HL-60 (cell line): ENCODE measurements around the gene KCNT2.

Experiments
- DNase-seq, 2 experiments: peaks; one replicate each; pipeline ENCODE4 v3.0.0-alpha.2; 2010 to 2020; ENCODE audit warnings: low read depth in 1 of 2, low spot score in 1 of 2
- H3K27ac ChIP-seq: fragments of 250-450 bp; sonication (Bioruptor Pico); replicated peaks from 2 replicates; pipeline ENCODE4 v1.5.1; 2020; ENCODE audit warnings: mild to moderate bottlenecking, moderate library complexity
- H3K27me3 ChIP-seq: fragments of 250-450 bp; sonication (Bioruptor Pico); 2 replicates; pipeline ENCODE4 v1.5.1; 2021; ENCODE audit warnings: mild to moderate bottlenecking, moderate library complexity; ENCODE audit not compliant: insufficient read depth, poor library complexity, severe bottlenecking
- H3K4me3 ChIP-seq: replicated peaks from 2 replicates; pipeline ENCODE4 v1.5.1; 2011; ENCODE audit warnings: mild to moderate bottlenecking, control low read depth, low read length; ENCODE audit not compliant: insufficient read depth
- GABPA ChIP-seq: IDR thresholded peaks from 2 replicates; pipeline ENCODE4 v1.6.1; 2012; ENCODE audit warnings: low read depth
- POLR2AphosphoS5 ChIP-seq: IDR thresholded peaks from 2 replicates; pipeline ENCODE4 v1.6.1; 2012; ENCODE audit warnings: low read depth
- SPI1 ChIP-seq: IDR thresholded peaks from 2 replicates; pipeline ENCODE4 v1.6.1; 2012; ENCODE audit warnings: low read depth, mild to moderate bottlenecking, borderline replicate concordance
- TF ChIP-seq, protein P1 (sequence below): IDR thresholded peaks from 2 replicates; pipeline ENCODE4 v1.6.1; 2012; ENCODE audit warnings: low read depth; ENCODE audit not compliant: insufficient replicate concordance
- TF ChIP-seq, protein P2 (sequence below): IDR thresholded peaks from one replicate; pipeline ENCODE4 v1.5.1; 2011; ENCODE audit warnings: low read length, control low read depth, inconsistent platforms; ENCODE audit not compliant: insufficient read depth

KCNT2 gene

GRCh38 chr1:196361112-196361714 is 247.0 kb downstream of the KCNT2 start:
- no peak for DNase-seq
- no peaks in the 10 kb centered on the region for H3K27me3 ChIP-seq
- H3K4me3 ChIP-seq = no peak overlapping the region
- TF ChIP-seq, protein P1, sequence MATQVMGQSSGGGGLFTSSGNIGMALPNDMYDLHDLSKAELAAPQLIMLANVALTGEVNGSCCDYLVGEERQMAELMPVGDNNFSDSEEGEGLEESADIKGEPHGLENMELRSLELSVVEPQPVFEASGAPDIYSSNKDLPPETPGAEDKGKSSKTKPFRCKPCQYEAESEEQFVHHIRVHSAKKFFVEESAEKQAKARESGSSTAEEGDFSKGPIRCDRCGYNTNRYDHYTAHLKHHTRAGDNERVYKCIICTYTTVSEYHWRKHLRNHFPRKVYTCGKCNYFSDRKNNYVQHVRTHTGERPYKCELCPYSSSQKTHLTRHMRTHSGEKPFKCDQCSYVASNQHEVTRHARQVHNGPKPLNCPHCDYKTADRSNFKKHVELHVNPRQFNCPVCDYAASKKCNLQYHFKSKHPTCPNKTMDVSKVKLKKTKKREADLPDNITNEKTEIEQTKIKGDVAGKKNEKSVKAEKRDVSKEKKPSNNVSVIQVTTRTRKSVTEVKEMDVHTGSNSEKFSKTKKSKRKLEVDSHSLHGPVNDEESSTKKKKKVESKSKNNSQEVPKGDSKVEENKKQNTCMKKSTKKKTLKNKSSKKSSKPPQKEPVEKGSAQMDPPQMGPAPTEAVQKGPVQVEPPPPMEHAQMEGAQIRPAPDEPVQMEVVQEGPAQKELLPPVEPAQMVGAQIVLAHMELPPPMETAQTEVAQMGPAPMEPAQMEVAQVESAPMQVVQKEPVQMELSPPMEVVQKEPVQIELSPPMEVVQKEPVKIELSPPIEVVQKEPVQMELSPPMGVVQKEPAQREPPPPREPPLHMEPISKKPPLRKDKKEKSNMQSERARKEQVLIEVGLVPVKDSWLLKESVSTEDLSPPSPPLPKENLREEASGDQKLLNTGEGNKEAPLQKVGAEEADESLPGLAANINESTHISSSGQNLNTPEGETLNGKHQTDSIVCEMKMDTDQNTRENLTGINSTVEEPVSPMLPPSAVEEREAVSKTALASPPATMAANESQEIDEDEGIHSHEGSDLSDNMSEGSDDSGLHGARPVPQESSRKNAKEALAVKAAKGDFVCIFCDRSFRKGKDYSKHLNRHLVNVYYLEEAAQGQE = no peak
- TF ChIP-seq SPI1 = no peak
- TF ChIP-seq GABPA = no peak
- TF ChIP-seq POLR2AphosphoS5 = no peak
- TF ChIP-seq, protein P2, sequence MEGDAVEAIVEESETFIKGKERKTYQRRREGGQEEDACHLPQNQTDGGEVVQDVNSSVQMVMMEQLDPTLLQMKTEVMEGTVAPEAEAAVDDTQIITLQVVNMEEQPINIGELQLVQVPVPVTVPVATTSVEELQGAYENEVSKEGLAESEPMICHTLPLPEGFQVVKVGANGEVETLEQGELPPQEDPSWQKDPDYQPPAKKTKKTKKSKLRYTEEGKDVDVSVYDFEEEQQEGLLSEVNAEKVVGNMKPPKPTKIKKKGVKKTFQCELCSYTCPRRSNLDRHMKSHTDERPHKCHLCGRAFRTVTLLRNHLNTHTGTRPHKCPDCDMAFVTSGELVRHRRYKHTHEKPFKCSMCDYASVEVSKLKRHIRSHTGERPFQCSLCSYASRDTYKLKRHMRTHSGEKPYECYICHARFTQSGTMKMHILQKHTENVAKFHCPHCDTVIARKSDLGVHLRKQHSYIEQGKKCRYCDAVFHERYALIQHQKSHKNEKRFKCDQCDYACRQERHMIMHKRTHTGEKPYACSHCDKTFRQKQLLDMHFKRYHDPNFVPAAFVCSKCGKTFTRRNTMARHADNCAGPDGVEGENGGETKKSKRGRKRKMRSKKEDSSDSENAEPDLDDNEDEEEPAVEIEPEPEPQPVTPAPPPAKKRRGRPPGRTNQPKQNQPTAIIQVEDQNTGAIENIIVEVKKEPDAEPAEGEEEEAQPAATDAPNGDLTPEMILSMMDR = no peak
- H3K27ac ChIP-seq = no peak overlapping the region

GRCh38 chr1:196357913-196358312 is 250.3 kb downstream of the KCNT2 start:
- no peak overlapping the region for H3K4me3 ChIP-seq
- no peaks in the 10 kb centered on the region for H3K27me3 ChIP-seq
- TF ChIP-seq, protein P2 = no peak
- TF ChIP-seq POLR2AphosphoS5 (no peak), SPI1 (no peak), GABPA (no peak)
- TF ChIP-seq, protein P1 = no peak
- no peak for DNase-seq
- no peak overlapping the region for H3K27ac ChIP-seq

GRCh38 chr1:196355206-196355786 is 252.9 kb downstream of the KCNT2 start:
- TF ChIP-seq, protein P1 = no peak
- TF ChIP-seq POLR2AphosphoS5 = no peak
- no peak for TF ChIP-seq SPI1
- TF ChIP-seq, protein P2 = no peak
- no peak for TF ChIP-seq GABPA
- H3K27me3 ChIP-seq = no peaks in the 10 kb centered on the region
- DNase-seq = no peak
- H3K27ac ChIP-seq = no peak overlapping the region
- no peak overlapping the region for H3K4me3 ChIP-seq
